Measurements from ENCODE around the gene METAP1D. TPM values are rescaled to one million over a fixed set of nuclear protein-coding genes. Genes with fewer than 3 reads are reported as not detected.
"Not testable (repeated sequence)": the region's sequence is repeated elsewhere in the genome, so short reads cannot be mapped to it uniquely, and the experiment has no call there.

METAP1D gene
- total RNA-seq: 2.7 TPM

DNA sequence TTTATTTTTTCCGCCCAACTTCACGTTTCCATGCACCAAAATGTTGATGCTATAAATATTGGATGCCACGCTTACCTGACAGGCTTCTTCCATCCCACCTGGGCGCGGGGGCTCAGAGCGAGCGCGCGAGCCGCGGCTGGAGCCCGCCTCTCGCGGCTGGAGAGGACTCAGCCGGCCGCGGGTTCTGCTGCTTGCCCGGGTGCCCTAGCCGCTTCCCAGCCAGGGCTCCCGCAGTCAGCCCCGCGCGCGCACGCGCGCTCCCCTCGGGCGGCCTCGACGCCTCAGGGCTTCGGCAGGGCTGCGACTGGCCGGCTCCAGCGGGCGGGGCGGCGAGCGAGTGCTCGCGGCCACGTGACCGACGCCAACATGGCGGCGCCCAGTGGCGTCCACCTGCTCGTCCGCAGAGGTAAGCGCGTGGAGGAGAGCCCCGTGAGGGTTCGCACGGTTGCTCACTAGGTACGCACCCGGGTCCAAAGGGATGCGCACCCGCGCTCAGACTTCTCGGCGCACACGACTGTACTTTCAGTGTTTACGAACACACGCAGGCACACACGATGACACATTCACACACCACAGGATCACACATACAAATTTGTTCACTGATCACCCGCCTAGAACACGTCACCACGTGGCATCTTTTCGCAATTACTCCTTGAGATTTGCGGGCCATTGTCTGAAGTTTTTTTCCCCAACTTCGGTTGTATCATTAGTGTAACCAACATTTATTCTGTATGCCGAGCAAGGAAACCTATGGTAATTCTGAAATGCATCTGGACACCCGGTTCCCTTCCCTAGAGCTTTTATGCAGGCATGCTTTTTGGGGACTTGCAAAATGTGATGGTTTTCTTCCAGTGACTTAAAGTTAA, at the start of gene METAP1D:
TSS of gene METAP1D (plus strand) at position 350 of the 866 bp plus-strand sequence. CDS start at position 367, 17 bp downstream.
- DNase-seq (ENCODE audit: low spot score): peak; percentile 92

DNA sequence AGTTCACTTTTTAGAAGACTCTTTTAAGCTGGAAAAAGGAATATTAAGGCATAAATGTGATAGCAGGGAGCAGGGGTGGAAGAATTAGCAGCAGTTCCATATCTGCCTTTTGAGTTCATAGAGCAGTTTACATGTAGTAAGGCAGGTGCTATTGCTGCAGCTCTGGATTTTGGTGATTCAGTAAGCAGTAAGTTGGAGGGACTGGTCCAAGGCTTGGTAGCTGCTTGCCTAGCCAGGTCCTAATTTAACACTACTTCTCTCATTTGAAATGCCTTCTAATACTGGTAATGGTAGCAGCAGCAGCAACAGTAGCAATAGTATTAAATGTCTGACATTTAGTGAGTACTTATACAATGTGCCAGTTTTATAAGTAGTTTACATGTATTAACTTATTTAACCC, 47.5 kb upstream of the METAP1D start:
- DNase-seq (ENCODE audit: low spot score): no peak

DNA sequence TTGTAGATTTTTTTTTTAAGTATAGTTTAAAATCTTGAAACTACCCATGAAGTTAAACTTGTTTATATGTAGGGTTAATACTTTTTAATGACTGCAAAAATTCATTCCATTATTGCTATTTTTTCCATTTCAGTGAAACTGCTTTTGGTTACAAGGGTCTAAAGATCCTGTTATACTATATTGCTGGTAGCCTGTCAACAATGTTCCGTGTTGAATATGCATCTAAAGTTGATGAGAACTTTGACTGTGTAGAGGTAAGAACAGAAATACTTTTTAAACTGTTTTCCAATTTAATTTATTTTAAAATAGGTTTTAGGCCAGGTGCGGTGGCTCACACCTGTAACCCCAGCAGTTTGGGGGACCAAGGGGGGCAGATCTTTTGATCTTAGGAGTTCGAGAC, 47.0 kb upstream of the METAP1D start:
- no peak for DNase-seq (ENCODE audit: low spot score)

DNA sequence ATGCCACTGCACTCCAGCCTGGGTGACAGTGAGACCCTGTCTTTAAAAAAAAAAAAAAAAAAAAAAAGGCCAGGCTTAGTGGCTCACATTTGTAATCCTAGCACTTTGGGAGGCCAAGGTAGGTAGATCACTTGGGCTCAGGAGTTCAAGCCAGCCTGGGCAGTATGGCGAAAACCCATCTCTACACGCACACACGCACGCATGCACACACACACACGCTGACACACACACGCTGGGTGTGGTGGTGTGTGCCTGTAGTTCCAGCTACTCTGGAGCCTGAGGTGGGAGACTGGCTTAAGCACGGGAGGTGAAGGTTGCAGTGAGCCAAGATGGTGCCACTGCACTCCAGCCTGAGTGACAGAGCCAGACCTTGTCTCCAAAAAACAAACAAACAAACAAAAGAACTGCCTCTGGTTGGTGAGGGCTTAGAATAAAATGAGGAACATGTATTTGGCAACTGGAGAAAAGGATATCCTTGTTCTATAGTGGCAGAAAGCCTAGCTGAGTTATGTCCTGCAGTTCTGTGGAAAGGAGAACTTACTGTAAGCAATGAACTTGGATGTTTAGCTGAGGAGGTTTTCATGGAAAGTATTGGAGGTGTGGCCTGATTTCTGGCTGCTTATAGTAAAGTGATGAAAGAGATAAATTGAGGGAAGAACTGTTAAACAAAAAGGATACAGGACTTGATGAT, 43.5 kb upstream of the METAP1D start:
- no peak for DNase-seq (ENCODE audit: low spot score)

DNA sequence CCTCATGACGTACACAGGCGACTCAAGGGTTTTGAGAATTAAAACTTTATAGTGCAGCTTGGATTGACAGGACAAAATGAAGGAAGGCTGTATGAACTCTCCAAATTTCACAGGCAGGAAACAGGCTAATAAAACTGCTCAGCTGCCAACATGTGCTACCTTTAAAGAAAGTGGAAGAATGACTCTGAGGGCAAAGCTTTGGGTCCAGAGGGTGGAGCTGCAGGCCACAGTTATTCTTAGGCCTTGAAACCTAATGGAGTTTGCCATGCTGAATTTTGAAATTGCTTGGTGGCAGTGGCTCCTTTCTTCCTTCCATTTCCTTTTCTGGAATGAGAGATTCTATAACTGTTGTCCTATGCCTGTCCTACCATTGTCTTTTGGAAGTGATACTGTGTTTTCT, 42.7 kb upstream of the METAP1D start:
- no peak for DNase-seq (ENCODE audit: low spot score)

DNA sequence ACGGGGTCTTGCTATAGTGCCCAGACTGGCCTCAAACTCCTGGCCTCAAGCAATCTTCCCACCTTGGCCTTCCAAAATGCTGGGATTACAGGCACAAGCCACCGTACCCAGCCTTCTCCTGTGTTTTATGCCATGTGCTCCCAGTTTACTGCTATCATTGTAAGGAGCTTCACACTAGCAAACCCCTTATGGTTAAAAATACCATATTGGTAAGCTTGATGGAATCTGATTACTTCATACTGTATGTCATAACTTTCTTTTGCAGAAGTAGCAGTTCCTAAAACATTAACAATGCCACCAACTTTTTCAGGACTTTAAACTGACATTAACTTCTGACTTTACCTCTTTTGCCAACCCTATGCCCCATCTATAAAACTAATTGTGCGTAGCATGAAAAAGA, 41.3 kb upstream of the METAP1D start:
- DNase-seq (ENCODE audit: low spot score): no peak

DNA sequence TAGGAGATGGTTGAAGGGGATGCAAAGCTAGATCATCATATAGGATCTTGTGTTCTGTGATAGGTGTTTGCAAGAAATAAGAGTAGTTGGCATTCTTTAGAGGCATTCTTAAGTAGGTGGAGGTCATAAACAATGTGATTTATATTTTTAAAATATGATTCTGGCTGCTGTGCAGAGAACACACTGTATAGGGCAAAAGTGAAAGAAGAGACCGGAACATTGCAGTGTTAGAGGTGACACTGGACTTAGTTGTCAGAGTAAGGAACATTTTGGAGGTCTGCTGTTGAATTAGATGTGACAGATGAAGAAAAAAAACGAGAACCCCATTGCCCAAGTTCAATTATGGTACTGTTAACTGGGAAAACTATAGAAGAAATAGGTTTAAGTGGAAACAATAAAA, 39.8 kb upstream of the METAP1D start:
- no peak for DNase-seq (ENCODE audit: low spot score)

DNA sequence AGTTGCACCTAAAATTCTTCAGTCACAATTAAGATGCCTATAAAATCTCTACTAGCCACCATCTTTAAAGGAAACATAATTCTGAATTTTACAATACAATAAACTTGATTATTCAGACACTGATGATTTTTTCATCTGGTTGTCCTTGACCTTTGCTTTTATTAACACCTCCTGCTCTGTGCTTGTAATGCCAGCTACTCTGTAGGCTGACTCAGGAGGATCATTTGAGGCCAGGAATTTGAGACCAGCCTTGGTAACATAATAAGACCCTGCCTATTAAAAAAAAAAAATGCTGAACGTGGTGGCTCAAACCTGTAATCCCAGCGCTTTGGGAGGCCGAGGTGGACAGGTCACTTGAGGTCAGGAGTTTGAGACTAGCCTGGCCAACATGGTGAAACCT, 39.2 kb upstream of the METAP1D start:
- no peak for DNase-seq (ENCODE audit: low spot score)

DNA sequence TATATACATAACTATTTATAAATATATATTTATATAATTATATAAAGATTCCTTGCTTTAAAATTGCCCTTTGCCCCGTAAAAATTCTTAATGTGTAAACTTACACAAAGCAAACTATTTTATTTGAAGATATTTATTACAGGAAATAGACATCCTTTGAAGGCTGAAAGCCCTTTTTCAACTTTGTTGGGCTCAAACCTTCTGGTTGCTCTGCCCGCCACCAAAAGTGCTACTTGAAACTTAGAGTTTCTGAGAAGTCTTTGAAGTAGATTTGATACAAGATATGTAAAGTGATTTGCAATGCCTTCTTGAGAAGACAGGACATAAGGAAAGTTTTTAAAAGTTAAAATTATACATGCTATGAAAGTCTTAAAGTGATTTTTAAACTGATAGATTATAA, 36.6 kb upstream of the METAP1D start:
- no peak for DNase-seq (ENCODE audit: low spot score)

DNA sequence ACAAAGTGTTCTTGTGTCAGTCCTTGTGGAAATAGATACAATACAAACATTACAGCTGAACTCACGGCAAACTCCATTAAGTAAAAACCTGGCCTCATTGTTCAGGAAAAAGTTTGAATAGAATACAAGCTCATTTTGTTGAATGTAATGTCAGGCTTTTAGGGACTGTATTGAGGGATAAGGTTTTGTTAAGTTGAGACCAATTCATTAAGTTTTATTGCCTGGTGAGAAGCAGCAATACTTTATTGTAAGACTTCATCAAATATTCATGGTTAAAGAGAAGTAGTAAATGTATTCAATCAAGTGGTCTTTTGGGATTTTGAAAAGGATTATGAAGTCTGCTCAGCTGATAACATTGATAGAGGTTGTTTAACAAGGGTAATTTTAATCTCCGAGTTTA, 35.4 kb upstream of the METAP1D start:
- DNase-seq (ENCODE audit: low spot score): no peak

DNA sequence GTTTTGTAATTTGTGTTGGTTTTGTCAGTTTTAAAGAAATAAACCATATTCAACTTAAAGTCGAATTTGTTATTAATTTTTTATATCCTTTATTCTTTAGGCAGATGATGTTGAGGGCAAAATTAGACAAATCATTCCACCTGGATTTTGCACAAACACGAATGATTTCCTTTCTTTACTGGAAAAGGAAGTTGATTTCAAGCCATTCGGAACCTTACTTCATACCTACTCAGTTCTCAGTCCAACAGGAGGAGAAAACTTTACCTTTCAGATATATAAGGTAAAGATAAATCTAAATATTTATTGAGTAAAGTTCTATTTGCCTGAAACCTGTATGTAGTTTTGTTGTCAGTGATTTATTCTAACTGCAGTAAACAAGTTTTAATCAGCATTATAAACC, 34.5 kb upstream of the METAP1D start:
- no peak for DNase-seq (ENCODE audit: low spot score)

DNA sequence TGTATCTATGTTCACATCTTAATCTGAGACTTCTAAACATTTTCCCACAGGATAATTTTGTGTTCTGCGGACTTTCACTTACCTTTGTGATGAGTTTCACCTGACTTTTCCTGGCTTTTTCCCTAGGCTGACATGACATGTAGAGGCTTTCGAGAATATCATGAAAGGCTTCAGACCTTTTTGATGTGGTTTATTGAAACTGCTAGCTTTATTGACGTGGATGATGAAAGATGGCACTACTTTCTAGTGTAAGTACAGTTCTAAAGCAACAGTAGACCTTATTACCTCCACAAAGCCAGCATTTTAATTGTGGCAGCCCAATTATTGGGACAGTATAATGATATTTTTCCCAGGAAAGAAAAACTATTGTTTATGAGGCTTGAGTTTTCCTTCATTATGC, 34.1 kb upstream of the METAP1D start:
- DNase-seq (ENCODE audit: low spot score): no peak

DNA sequence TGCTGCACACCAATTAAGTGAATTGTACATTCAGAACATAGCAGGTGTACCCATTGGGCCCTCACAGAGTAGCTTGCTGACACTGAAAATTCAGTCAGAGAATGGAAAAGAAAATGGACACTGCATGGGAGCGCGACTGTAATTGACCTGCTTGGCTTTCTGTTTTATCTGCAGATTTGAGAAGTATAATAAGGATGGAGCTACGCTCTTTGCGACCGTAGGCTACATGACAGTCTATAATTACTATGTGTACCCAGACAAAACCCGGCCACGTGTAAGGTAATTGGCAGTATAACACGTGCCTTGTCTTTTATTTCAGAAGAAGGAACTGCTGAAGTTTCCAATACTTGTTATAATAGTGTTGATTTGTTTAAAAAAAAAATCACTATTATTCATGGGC, 33.5 kb upstream of the METAP1D start:
- DNase-seq (ENCODE audit: low spot score): no peak

DNA sequence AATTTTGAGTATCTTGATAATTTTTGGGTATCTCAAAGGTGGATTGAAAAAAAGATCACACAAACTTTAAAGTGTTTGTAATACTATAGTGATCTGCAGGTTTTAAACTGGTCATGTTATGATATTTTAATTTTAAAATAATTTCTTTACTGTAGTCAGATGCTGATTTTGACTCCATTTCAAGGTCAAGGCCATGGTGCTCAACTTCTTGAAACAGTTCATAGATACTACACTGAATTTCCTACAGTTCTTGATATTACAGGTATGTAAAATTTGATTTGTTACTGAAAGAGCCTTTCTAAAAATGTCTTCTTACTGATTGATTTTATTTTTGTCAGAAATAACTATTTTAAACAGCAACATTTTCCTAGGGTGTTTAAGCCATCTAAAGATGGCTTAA, 33.1 kb upstream of the METAP1D start:
- DNase-seq (ENCODE audit: low spot score): no peak

DNA sequence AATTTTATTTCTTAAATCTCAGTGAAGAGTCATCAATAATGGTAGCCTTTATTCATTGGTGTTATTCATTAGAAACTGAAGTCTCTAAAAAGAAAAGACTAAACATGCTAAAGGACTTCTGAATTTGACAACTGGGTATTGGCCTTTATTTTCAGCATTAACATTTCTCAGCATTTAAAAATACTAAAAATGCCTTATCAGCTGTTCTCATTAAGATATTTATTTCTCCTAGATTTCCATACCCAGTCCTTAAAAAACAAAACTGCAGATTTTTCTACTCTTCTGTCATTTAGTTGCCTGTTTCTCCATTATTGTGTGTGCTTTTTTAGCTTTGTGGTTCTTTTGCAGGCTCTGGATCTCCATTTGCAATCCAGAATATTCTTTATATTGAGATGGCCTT, 31.2 kb upstream of the METAP1D start:
- DNase-seq (ENCODE audit: low spot score): no peak

DNA sequence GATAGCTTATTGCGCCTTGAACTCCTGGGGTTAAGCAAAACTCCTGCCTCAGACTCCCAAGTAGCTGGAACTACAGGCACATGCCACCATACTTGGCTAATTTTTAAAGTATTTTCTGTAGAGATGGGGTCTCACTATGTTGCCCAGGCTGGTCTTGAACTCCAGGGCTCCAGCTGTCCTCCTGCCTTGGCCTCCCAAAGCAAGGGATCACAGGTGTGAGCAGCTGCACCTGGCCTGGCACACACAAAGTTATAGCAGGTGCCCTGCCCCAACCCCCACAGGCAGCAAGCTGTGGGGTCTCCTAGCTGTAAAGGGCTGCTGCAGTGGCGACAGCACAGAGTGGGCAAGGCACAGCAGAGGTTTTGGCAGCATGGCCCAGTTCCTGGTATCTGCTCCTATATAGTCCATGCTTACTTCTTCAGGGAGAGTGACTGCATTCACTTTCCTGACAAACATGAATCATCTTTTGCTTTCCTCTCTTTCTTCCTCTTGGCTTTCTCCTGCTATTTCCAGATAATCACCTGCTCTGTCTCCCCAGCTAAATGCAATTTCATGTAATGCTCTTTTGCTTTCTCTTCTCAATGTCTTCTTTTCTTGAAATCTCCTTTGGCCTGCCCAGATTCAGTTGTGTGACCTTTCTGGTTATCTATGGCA, 27.3 kb upstream of the METAP1D start:
- DNase-seq (ENCODE audit: low spot score): no peak

DNA sequence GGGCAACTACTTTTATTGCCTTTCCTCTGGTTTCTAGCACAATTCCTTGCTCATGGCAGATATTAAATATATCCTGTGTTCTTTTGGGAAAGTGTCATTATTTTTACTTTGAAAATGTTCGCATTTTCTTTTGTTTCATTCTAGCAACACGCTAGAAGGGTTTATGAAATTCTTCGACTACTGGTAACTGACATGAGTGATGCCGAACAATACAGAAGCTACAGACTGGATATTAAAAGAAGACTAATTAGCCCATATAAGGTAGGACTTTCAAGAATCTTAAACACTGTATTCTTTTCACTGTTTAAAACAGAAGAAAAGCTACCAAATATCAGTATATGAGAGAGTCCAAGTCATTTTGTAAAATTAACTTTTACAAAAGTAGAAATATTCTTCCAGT, 20.6 kb upstream of the METAP1D start:
- no peak for DNase-seq (ENCODE audit: low spot score)

DNA sequence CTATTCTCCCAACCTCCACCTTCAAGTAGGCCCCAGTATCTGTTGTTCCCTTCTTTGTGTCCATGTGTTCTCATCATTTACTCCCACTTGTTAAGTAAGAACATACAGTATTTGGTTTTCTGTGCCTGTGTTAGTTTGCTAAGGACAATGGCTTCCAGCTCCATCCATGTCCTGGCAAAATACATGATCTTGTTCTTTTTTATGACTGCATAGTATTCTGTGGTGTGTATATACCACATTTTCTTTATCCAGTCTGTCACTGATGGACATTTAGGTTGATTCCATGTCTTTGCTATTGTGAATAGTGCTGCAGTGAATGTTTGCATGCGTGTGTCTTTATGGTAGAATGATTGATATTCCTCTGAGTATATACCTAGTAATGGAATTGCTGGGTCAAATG, 15.8 kb upstream of the METAP1D start:
- not testable (repeated sequence) for DNase-seq (ENCODE audit: low spot score)

DNA sequence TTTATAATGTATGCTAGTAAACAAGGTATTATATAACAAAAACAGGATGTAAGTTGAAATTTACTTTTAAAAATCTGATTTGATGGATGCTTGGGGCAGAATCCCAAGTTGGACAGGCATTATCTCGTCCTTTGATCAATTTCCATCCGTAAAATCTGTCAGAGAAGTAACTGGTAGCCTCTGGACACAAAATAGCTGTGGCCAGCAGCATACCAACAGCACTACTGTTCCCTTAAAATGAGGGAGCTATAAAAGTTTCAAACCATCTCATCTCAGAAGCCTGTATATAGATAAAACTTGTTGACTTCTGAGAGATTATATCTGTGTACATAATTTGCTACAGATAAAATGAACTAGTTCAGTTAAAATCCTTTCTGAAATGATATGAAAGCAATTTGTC, 14.7 kb upstream of the METAP1D start:
- DNase-seq (ENCODE audit: low spot score): no peak

DNA sequence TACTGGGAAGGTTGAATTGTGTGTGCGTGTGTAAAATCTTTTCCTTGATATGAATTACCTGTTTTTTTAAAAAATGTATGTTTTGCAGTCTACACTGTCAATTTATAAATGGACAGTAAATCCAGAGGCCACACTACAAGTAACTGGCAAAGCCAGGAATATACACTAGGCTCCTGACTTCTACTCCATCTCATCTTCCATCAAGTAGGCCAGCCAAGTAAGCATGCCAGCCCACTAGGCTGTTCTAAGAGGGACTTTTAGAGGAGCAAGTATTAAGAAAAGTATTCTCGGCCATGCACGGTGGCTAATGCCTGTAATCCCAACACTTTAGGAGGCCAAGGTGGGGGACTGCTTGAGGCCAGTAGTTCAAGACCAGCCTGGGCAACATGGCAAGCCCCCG, 13.0 kb upstream of the METAP1D start:
- no peak for DNase-seq (ENCODE audit: low spot score)

DNA sequence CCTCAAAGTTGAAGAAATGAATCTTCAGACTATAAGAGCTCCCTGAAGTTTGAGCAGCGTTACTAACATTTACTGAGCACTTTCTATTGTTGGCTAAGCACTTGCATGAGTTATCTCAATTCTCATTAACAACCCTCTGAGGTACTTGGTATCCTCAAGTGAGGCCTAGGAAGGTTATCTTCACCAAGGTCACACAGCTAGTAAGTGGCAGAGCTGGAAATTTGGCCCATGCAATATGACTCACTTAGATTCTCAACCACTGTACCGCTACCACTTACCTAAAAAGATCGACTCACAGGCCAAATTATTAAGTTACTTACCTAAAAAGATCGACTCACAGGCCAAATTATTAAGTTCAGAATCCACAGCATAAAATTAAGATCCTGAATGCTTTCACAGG, 8.7 kb upstream of the METAP1D start:
- no peak for DNase-seq (ENCODE audit: low spot score)

DNA sequence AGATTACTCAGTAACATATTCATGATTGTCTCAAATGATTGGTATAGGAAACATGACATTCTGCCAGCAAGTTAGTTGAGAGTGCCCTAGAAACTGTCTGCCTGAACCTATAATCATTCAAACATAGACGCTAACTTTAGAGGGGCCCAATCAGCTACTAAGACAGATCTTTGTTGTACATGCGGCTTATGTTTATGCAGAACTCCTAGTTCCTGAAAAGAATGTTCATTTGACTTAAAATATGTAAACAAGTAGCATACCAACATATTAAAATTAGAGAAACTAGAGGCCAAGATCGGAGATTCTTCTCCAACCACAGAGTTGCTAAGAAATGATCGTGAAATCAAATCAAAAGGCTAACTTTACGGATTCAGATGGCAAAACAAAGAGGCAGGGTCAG, 4.2 kb upstream of the METAP1D start:
- no peak for DNase-seq (ENCODE audit: low spot score)

DNA sequence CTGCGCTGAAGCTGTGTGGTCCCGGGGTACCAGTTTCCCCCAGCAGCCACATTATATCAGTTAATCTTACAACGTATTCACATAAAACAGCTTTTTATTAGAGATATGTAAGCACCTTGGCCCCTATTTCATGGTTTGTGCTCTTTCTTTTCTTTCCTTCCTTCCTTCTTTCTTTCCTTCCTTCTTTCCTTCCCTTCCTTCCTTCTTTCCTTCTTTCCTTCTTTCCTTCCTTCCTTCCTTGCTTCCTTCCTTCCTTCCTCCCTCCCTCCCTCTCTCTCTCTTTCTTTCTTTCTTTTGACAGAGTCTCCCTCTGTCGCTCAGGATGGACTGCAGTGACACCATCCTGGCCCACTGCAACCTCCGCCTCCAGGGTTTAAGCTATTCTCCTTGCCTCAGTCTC, 3.7 kb upstream of the METAP1D start:
- DNase-seq (ENCODE audit: low spot score): no peak
